Effector memory CD4-positive, alpha-beta T cell (primary cell): ENCODE measurements around the gene FTO.

Source experiments
- DNase-seq, 3 donors: peaks; one replicate each; pipeline ENCODE4 v3.0.0-alpha.2; 2020
- H3K27ac ChIP-seq: 2 replicates; pipeline ENCODE4 v1.7.0; 2013; ENCODE audit warnings: mild to moderate bottlenecking, low read length, moderate library complexity; ENCODE audit not compliant: insufficient read depth, poor library complexity, severe bottlenecking
- H3K27me3 ChIP-seq: replicated peaks from 2 replicates; pipeline ENCODE4 v1.7.0; 2013; ENCODE audit warnings: mild to moderate bottlenecking, low read length; ENCODE audit not compliant: insufficient read depth, control insufficient read depth, poor library complexity, severe bottlenecking
- H3K36me3 ChIP-seq: 2 replicates; pipeline ENCODE4 v1.7.0; 2013; ENCODE audit warnings: mild to moderate bottlenecking, low read length, moderate library complexity; ENCODE audit not compliant: control insufficient read depth, insufficient read depth
- H3K4me1 ChIP-seq: 2 replicates; pipeline ENCODE4 v1.7.0; 2013; ENCODE audit warnings: low read length, mild to moderate bottlenecking; ENCODE audit not compliant: control insufficient read depth, insufficient read depth, poor library complexity, severe bottlenecking
- H3K4me3 ChIP-seq: 2 replicates; pipeline ENCODE4 v1.7.0; 2013; ENCODE audit warnings: low read length, low read depth, mild to moderate bottlenecking; ENCODE audit not compliant: insufficient read depth, poor library complexity, severe bottlenecking
- H3K9me3 ChIP-seq: 2 replicates; pipeline ENCODE4 v1.7.0; 2013; ENCODE audit warnings: mild to moderate bottlenecking, low read length, moderate library complexity; ENCODE audit not compliant: control insufficient read depth

FTO gene

GRCh38 chr16:54125751-54126655 is 422.0 kb downstream of the FTO start:
- no peaks in the 10 kb centered on the region for H3K9me3 ChIP-seq
- H3K4me3 ChIP-seq: no peak overlapping the region
- no peak overlapping the region for H3K27ac ChIP-seq
- H3K36me3 ChIP-seq: no peaks in the 10 kb centered on the region
- DNase-seq: no peak
- H3K27me3 ChIP-seq: no peaks in the 10 kb centered on the region
- H3K4me1 ChIP-seq: no peaks in the 10 kb centered on the region

DNA sequence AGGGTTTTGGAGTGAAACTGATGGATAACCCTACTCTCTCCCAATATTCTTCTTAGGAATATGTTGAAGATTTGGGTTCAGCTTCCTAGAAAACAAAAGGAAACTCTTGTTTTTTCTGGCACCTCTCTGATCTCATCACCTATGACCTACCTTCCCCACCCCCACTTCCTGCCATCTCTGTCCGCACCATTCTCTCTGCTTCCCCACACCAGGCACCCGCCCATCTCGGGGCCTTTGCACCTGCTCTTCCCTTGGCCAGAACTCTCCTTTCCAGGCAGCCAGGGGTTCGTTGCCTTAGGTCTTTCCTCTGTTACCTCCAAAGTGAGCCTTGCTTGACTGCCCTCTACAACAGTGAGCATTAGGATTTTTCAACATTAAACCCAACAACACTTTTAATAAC is 423.0 kb downstream of the FTO start:
- Histone ChIP-seq H3K4me1 (no peaks in the 10 kb centered on the region), H3K36me3 (no peaks in the 10 kb centered on the region), H3K9me3 (no peaks in the 10 kb centered on the region), H3K27ac (no peak overlapping the region), H3K27me3 (no peaks in the 10 kb centered on the region), H3K4me3 (no peak overlapping the region)
- DNase-seq: no peak

- DNase-seq: no peak
- no peaks in the 10 kb centered on the region for H3K9me3 ChIP-seq
These were observed 424.8 kb downstream of the FTO start for GRCh38 chr16:54128629-54129234.

GRCh38 chr16:54129810-54130209 is 425.9 kb downstream of the FTO start:
- no peak for DNase-seq

More at GRCh38 chr16:54128629-54129234, 424.8 kb downstream of the FTO start:
- no peaks in the 10 kb centered on the region for H3K36me3 ChIP-seq
- no peaks in the 10 kb centered on the region for H3K27me3 ChIP-seq
- H3K4me1 ChIP-seq: no peaks in the 10 kb centered on the region
- H3K27ac ChIP-seq: no peak overlapping the region
- no peak overlapping the region for H3K4me3 ChIP-seq

GRCh38 chr16:54135361-54136275 is 431.7 kb downstream of the FTO start:
- H3K36me3 ChIP-seq: no peaks in the 10 kb centered on the region
- no peaks in the 10 kb centered on the region for H3K4me1 ChIP-seq
- H3K27ac ChIP-seq: no peak overlapping the region
- no peak overlapping the region for H3K4me3 ChIP-seq
- H3K27me3 ChIP-seq: no peaks in the 10 kb centered on the region
- no peaks in the 10 kb centered on the region for H3K9me3 ChIP-seq
- no peak for DNase-seq

More at GRCh38 chr16:54129810-54130209, 425.9 kb downstream of the FTO start:
- H3K27me3 ChIP-seq: no peaks in the 10 kb centered on the region
- H3K27ac ChIP-seq: no peak overlapping the region
- H3K4me3 ChIP-seq: no peak overlapping the region
- no peaks in the 10 kb centered on the region for H3K4me1 ChIP-seq
- H3K36me3 ChIP-seq: no peaks in the 10 kb centered on the region
- H3K9me3 ChIP-seq: no peaks in the 10 kb centered on the region

DNA sequence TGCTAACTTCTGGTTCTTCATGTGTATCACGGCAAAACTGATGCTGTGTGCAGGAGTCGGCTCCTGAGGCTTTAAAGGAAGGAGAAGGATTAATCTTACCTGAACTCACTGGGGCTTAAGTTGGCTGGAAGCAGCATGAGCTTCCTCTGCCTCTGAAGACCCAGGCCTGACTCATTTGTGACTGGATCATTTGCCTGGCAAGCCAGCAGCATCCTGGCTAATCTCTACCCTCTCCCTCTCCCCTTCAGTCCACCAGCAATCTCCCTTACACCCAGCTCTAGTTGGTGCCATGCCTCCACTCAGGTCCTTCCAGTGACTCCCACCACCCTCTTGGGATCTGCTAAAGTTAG is 432.3 kb downstream of the FTO start:
- no peak overlapping the region for H3K27ac ChIP-seq
- no peaks in the 10 kb centered on the region for H3K9me3 ChIP-seq
- H3K27me3 ChIP-seq: no peaks in the 10 kb centered on the region
- H3K4me1 ChIP-seq: no peaks in the 10 kb centered on the region
- no peaks in the 10 kb centered on the region for H3K36me3 ChIP-seq
- no peak for DNase-seq
- H3K4me3 ChIP-seq: no peak overlapping the region

DNA sequence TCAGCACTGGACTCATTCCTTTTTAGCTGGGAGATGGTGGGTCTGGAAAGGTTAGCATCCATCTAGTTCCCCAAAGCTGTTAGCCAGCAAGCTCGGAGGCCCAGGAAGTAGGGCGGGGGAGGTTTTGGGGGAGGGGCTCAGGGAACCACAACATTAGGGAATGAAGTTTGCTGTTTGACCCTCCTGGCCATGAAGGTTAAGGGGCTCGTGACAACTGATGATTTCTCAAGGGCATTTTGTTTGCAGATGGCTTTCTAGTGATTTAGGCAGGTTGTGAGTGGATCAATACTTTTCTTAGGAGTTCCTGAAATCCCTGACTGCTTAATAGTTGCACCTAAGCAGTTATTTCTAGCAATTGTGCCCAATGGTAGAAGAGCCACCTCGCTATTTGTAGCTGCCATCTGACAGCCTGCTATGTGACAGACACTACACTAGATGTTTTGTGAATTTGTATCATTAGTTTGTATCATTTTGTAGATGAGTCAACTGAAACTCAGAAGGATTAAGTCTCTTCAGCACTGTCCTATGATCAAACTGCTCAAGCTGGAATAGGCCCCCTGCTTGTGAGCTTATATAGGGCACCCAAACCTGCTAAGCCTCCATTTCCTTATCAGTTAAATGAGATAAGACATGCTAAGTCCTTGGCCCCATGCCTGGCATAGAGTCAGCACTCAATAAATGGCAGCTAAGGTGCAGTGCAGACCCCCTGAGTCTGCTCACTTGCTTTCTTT is 436.3 kb downstream of the FTO start:
- DNase-seq: no peak
- H3K27me3 ChIP-seq: no peaks in the 10 kb centered on the region
- no peak overlapping the region for H3K27ac ChIP-seq
- no peaks in the 10 kb centered on the region for H3K4me1 ChIP-seq
- H3K9me3 ChIP-seq: no peaks in the 10 kb centered on the region
- no peak overlapping the region for H3K4me3 ChIP-seq
- H3K36me3 ChIP-seq: no peaks in the 10 kb centered on the region

- no peaks in the 10 kb centered on the region for H3K4me1 ChIP-seq
- H3K9me3 ChIP-seq: no peaks in the 10 kb centered on the region
These were observed 436.8 kb downstream of the FTO start for GRCh38 chr16:54140788-54141136.

GRCh38 chr16:54142787-54143186 is 438.8 kb downstream of the FTO start:
- Histone ChIP-seq H3K4me3 (no peak overlapping the region), H3K4me1 (no peaks in the 10 kb centered on the region), H3K27ac (no peak overlapping the region), H3K9me3 (no peaks in the 10 kb centered on the region), H3K36me3 (no peaks in the 10 kb centered on the region), H3K27me3 (no peaks in the 10 kb centered on the region)
- no peak for DNase-seq

More at GRCh38 chr16:54140788-54141136, 436.8 kb downstream of the FTO start:
- Histone ChIP-seq H3K4me3 (no peak overlapping the region), H3K27me3 (no peaks in the 10 kb centered on the region), H3K36me3 (no peaks in the 10 kb centered on the region), H3K27ac (no peak overlapping the region)
- no peak for DNase-seq
